Measurements from ENCODE around the gene PAPOLA.

- TF ChIP-seq CTCF (IDR thresholded peaks at IDR 0.05; ENCODE audit: insufficient read depth, low read depth, low read length) (no peak), EZH2 (IDR thresholded peaks at IDR 0.05; ENCODE audit: insufficient read depth, low read length) (no peak)
These were observed 80.8 kb downstream of the PAPOLA start for GRCh38 chr14:96582995-96583394.
